Parathyroid adenoma (tissue), 2 donors: ENCODE results near the gene RHBG.

Experiments used
- H2AFZ ChIP-seq: fragments of 300-600 bp; sonication (generic); one replicate; pipeline ENCODE4 v1.7.0; 2017; ENCODE audit warnings: antibody characterized with exemption, mild to moderate bottlenecking
- H3K27ac ChIP-seq: fragments of 300-600 bp; sonication (generic); one replicate; pipeline ENCODE4 v1.7.0; 2017
- H3K27me3 ChIP-seq: fragments of 300-600 bp; sonication (generic); one replicate; pipeline ENCODE4 v1.7.0; 2017; ENCODE audit warnings: low read length; ENCODE audit not compliant: control insufficient read depth, insufficient read depth
- H3K36me3 ChIP-seq: fragments of 300-600 bp; sonication (generic); one replicate; pipeline ENCODE4 v1.7.0; 2017; ENCODE audit warnings: low read length; ENCODE audit not compliant: control insufficient read depth, insufficient read depth
- H3K4me1 ChIP-seq: fragments of 300-600 bp; sonication (generic); one replicate; pipeline ENCODE4 v1.7.0; 2017; ENCODE audit warnings: control low read depth
- H3K4me2 ChIP-seq: fragments of 300-600 bp; sonication (generic); one replicate; pipeline ENCODE4 v1.7.0; 2017; ENCODE audit warnings: low read length
- H3K4me3 ChIP-seq: fragments of 300-600 bp; sonication (generic); one replicate; pipeline ENCODE4 v1.7.0; 2017; ENCODE audit warnings: low read depth, low read length
- H3K79me2 ChIP-seq: fragments of 300-600 bp; sonication (generic); one replicate; pipeline ENCODE4 v1.7.0; 2017; ENCODE audit warnings: control low read depth
- H3K9ac ChIP-seq: fragments of 300-600 bp; sonication (generic); one replicate; pipeline ENCODE4 v1.7.0; 2017; ENCODE audit warnings: mild to moderate bottlenecking
- H3K9me3 ChIP-seq: fragments of 300-600 bp; sonication (generic); one replicate; pipeline ENCODE4 v1.7.0; 2017; ENCODE audit warnings: low read length; ENCODE audit not compliant: control insufficient read depth
- CTCF ChIP-seq: fragments of 300-600 bp; sonication (generic); IDR thresholded peaks from one replicate; pipeline ENCODE4 v1.7.0; 2017; ENCODE audit warnings: antibody characterized with exemption, mild to moderate bottlenecking
- donor health status: primary hyperparathyroidism.

The RHBG gene

GRCh38 chr1:156399355-156400125 is 30.5 kb downstream of the RHBG start:
- H3K79me2 ChIP-seq = no peaks in the 10 kb centered on the region
- no peaks in the 10 kb centered on the region for H3K27me3 ChIP-seq
- H3K27ac ChIP-seq = no peak overlapping the region
- H3K36me3 ChIP-seq = no peaks in the 10 kb centered on the region
- no peak overlapping the region for H2AFZ ChIP-seq
- H3K4me2 ChIP-seq = no peak overlapping the region
- H3K4me1 ChIP-seq = no peaks in the 10 kb centered on the region
- no peaks in the 10 kb centered on the region for H3K9me3 ChIP-seq
- no peak overlapping the region for H3K9ac ChIP-seq
- H3K4me3 ChIP-seq = no peak overlapping the region
- TF ChIP-seq CTCF = no peak

GRCh38 chr1:156400191-156400935 is 31.4 kb downstream of the RHBG start:
- Histone ChIP-seq H3K9ac (no peak overlapping the region), H3K79me2 (no peaks in the 10 kb centered on the region), H3K4me2 (no peak overlapping the region), H3K4me3 (no peak overlapping the region), H3K4me1 (no peaks in the 10 kb centered on the region), H3K27ac (no peak overlapping the region), H2AFZ (no peak overlapping the region), H3K36me3 (no peaks in the 10 kb centered on the region), H3K9me3 (no peaks in the 10 kb centered on the region), H3K27me3 (no peaks in the 10 kb centered on the region)
- no peak for TF ChIP-seq CTCF

GRCh38 chr1:156401041-156401574 is 32.1 kb downstream of the RHBG start:
- Histone ChIP-seq H3K27ac (no peak overlapping the region), H3K9me3 (no peaks in the 10 kb centered on the region), H3K27me3 (no peaks in the 10 kb centered on the region), H3K4me3 (no peak overlapping the region), H3K4me1 (no peaks in the 10 kb centered on the region), H2AFZ (no peak overlapping the region), H3K4me2 (no peak overlapping the region), H3K9ac (no peak overlapping the region), H3K79me2 (no peaks in the 10 kb centered on the region), H3K36me3 (no peaks in the 10 kb centered on the region)
- no peak for TF ChIP-seq CTCF

- no peaks in the 10 kb centered on the region for H3K4me1 ChIP-seq
- H3K27me3 ChIP-seq = no peaks in the 10 kb centered on the region
- H3K9ac ChIP-seq = no peak overlapping the region
- no peak overlapping the region for H2AFZ ChIP-seq
- no peaks in the 10 kb centered on the region for H3K79me2 ChIP-seq
- no peaks in the 10 kb centered on the region for H3K36me3 ChIP-seq
- no peaks in the 10 kb centered on the region for H3K9me3 ChIP-seq
- no peak overlapping the region for H3K27ac ChIP-seq
- TF ChIP-seq CTCF = no peak
- no peak overlapping the region for H3K4me2 ChIP-seq
- H3K4me3 ChIP-seq = no peak overlapping the region
Measured at GRCh38 chr1:156401681-156402081, 32.7 kb downstream of the RHBG start.
